Hematopoietic multipotent progenitor cell treated with erythropoietin and hydrocortisone succinate and interleukin-3 and kit ligand, for 17 days (in vitro differentiated cells): ENCODE data around the gene KCNC3.
A peak's percentile ranks its signal among the peaks of the same experiment; 100 is the strongest.
"Not testable (repeated sequence)": the region's sequence is repeated elsewhere in the genome, so short reads cannot be mapped to it uniquely, and the experiment has no call there.

Source experiments
- DNase-seq: peaks from one replicate; pipeline ENCODE4 v3.0.0-alpha.2; 2015; ENCODE audit warnings: low spot score

KCNC3 gene

GRCh38 chr19:50353487-50353880, 24.3 kb upstream of the KCNC3 start:
- DNase-seq, result not testable (repeated sequence)

GRCh38 chr19:50352242-50352641, 23.1 kb upstream of the KCNC3 start:
- DNase-seq, result no peak

- no peak for DNase-seq
Measured at GRCh38 chr19:50349277-50350057, 20.3 kb upstream of the KCNC3 start.

- not testable (repeated sequence) for DNase-seq
Measured at GRCh38 chr19:50347089-50347581, 18.0 kb upstream of the KCNC3 start.

- no peak for DNase-seq
Measured at GRCh38 chr19:50344661-50345318, 15.6 kb upstream of the KCNC3 start.

GRCh38 chr19:50341091-50341564, 12.0 kb upstream of the KCNC3 start:
- DNase-seq, result no peak

- DNase-seq, result no peak
Measured at GRCh38 chr19:50340331-50340730, 11.2 kb upstream of the KCNC3 start.

GRCh38 chr19:50337031-50337430, 7.9 kb upstream of the KCNC3 start:
- not testable (repeated sequence) for DNase-seq

- no peak for DNase-seq
Measured at GRCh38 chr19:50334741-50335421, 5.7 kb upstream of the KCNC3 start.

- DNase-seq, result peak; percentile 71
Measured at GRCh38 chr19:50333737-50334617, 4.8 kb upstream of the KCNC3 start.

GRCh38 chr19:50333235-50333736, 4.1 kb upstream of the KCNC3 start:
- no peak for DNase-seq

- DNase-seq, result no peak
Measured at GRCh38 chr19:50332244-50333038, 3.3 kb upstream of the KCNC3 start.

GRCh38 chr19:50331994-50332243, 2.7 kb upstream of the KCNC3 start:
- DNase-seq, result no peak

GRCh38 chr19:50331221-50331993, 2.2 kb upstream of the KCNC3 start:
- DNase-seq, result no peak

GRCh38 chr19:50330365-50331078, 1.3 kb upstream of the KCNC3 start:
- peak; percentile 7 for DNase-seq

- not testable (repeated sequence) for DNase-seq
Measured at GRCh38 chr19:50329926-50330294, 733 bp upstream of the KCNC3 start.

GRCh38 chr19:50328873-50329145, 368 bp downstream of the KCNC3 start:
- DNase-seq, result no peak

- DNase-seq, result no peak
Measured at GRCh38 chr19:50328224-50328872, 829 bp downstream of the KCNC3 start.
